Neuron (in vitro differentiated cells): ENCODE data around the gene C12orf57.

Experiments used
- H2AFZ ChIP-seq: one replicate; pipeline ENCODE4 v1.6.1; 2013; ENCODE audit warnings: low read depth, mild to moderate bottlenecking, inconsistent platforms, low read length, moderate library complexity
- H3K27me3 ChIP-seq: one replicate; pipeline ENCODE4 v1.6.1; 2013; ENCODE audit warnings: low read length; ENCODE audit not compliant: insufficient read depth
- H3K36me3 ChIP-seq: one replicate; pipeline ENCODE4 v1.6.1; 2013; ENCODE audit warnings: low read length; ENCODE audit not compliant: insufficient read depth
- H3K4me1 ChIP-seq: one replicate; pipeline ENCODE4 v1.6.1; 2013; ENCODE audit warnings: low read length; ENCODE audit not compliant: insufficient read depth
- H3K4me3 ChIP-seq: 2 replicates; pipeline ENCODE4 v1.5.1; 2013; ENCODE audit warnings: mild to moderate bottlenecking, low read length, moderate library complexity
- H3K9me3 ChIP-seq: one replicate; pipeline ENCODE4 v1.6.1; 2013; ENCODE audit warnings: low read length

The C12orf57 gene

DNA sequence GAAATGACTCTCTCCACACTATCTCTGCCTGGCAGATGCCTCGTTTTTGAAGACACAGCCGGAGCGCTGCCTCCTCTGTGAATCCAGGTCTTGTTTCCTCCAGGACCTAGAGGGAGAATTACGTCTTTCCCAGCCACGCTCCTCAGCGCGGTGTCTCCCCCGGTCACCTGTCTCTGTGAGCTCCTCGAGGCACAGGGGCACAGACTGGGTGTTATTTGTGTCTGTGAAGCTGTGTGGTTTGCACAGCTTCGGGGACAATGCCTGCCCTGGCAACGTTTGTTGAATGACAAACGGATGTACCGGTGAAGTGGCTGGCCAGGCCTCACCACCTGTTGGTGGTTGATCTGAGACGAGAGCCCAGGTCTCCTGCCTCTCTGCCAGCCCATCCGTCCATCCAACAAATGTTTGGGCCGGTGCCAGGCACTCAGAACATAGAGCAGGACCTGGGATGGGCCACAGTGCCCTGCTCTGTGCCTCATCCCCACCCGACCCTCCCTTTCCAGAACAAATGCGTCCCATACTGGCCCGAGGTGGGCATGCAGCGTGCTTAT, 13.4 kb downstream of the C12orf57 start:
- Histone ChIP-seq H3K4me1 (peaks cover 3% of the 10 kb centered on the region), H3K4me3 (no peak overlapping the region), H2AFZ (no peak overlapping the region), H3K27me3 (no peaks in the 10 kb centered on the region), H3K9me3 (no peaks in the 10 kb centered on the region), H3K36me3 (no peaks in the 10 kb centered on the region)

DNA sequence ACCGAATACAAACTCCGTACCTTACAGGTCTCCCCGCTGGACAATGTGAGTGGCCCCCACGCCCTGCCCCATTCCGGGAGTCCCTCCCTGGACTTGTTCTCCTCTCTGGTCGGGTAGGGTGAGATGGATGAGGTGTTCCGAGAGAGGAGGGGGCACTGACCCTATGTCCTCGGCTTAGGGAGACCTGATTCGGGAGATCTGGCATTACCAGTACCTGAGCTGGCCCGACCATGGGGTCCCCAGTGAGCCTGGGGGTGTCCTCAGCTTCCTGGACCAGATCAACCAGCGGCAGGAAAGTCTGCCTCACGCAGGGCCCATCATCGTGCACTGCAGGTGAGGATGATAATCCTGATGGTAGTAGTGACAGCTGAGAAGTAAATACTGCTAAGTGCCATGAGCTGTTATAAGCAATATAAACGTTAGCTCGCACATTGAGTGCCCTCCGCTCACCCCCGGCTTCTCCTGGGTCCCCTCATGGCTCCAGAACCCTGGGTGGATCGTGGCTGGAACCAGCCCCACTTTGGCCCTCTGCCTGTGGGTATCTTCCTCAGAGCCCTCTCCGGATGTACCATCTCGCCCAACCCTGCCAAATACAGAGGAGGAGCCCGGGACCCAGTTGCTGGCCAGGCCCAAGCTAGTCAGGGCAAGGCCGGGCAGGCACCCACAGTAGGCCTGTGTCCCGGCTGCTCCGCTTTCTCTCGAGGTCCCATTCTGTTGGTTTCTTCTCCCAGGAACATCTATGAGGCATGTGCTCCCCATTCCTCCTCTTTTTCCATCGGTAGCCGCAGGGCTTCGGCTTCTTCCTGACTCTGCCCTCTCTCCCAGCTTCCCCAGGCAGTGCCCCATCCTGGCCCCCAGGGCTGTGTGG, 14.2 kb downstream of the C12orf57 start:
- Histone ChIP-seq H3K4me1 (peaks cover 3% of the 10 kb centered on the region), H3K36me3 (no peaks in the 10 kb centered on the region), H3K4me3 (no peak overlapping the region), H3K9me3 (no peaks in the 10 kb centered on the region), H3K27me3 (no peaks in the 10 kb centered on the region), H2AFZ (no peak overlapping the region)

DNA sequence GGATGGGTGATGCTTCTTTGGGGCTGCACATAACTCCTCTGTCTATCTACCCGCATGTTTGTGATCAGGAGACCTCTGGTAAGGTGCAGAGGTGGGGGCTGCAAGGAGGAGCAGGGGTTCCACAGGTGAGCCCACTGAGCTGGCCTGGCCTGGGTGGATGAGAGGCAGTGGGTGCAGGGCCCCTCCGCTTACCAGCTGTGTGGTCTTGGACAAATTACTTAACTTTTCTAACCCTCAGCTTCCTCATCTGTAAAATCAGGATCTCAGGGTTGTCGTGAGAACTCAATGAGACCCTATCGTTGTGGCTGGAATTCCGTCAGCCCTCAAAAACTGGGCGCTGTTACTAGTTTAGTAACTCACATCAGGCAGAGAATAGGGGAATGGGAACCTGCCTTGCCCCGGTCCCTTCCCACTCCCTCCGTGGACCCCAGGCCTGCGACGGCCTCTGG, 14.8 kb downstream of the C12orf57 start:
- H3K36me3 ChIP-seq: no peaks in the 10 kb centered on the region
- H3K9me3 ChIP-seq: no peaks in the 10 kb centered on the region
- no peak overlapping the region for H2AFZ ChIP-seq
- no peaks in the 10 kb centered on the region for H3K27me3 ChIP-seq
- H3K4me1 ChIP-seq: no peaks in the 10 kb centered on the region
- no peak overlapping the region for H3K4me3 ChIP-seq

DNA sequence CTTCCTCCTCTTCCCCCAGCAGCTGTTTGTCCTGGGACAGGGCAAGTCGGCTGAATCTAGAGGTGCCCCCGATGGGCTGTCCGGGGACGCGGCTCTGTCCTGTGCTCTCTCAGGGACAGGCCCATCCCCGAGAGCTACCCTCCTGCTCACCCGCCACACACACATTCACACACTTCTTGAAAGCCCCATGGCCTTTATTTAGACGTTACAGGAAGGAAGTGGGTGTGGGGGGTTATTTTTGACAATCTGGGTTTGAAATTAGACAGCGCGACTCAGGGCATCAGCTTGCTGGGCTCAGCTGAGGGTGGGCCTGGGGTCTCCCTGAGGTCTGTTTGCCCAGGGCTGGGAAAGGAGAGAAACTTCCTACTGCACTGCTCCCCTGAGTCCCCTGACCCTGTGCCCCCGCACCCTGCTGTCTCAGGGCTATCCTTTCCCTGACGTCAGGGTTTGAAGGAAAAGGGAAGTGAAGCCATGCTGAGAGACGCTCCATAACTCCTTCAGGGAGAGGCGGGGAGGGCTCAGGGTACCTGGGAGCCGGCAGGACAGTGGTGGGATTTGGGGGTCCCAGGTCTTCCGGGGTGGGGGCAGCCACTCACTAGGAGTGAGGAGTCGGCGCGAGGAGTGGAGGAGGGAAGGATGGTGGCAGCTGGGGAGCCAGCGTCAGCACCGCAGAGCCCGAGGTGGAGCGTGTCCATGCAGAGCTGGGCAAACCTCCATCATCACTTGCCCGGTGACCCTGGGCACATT, 15.4 kb downstream of the C12orf57 start:
- H3K4me3 ChIP-seq: no peak overlapping the region
- H3K36me3 ChIP-seq: no peaks in the 10 kb centered on the region
- H3K27me3 ChIP-seq: no peaks in the 10 kb centered on the region
- no peaks in the 10 kb centered on the region for H3K9me3 ChIP-seq
- H2AFZ ChIP-seq: no peak overlapping the region
- H3K4me1 ChIP-seq: no peaks in the 10 kb centered on the region

DNA sequence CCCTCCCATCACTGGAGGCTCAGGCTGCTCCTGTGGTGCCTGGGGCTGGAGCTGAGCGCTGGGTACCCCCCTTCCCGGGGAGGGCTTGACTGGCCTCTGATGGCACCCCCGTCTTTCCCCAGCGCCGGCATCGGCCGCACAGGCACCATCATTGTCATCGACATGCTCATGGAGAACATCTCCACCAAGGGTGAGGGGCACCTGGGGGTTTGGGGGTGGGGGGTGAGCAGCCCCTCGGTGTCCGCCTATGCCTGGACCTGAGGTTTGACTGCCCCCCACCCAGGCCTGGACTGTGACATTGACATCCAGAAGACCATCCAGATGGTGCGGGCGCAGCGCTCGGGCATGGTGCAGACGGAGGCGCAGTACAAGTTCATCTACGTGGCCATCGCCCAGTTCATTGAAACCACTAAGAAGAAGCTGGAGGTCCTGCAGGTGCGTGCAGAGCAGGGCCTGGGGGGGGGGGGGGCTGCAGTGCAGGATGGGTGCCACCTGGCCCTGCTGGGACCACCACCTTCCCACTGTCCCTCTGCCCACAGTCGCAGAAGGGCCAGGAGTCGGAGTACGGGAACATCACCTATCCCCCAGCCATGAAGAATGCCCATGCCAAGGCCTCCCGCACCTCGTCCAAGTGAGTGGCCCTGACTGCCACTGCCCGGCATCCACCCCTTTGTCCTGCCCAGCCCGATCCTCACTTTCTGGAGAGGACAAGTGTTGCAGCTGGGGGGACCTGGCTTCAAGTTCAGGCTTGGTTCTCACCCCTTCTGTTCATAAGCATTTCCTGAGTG, 16.2 kb downstream of the C12orf57 start:
- Histone ChIP-seq H3K36me3 (peaks cover 4% of the 10 kb centered on the region), H3K4me3 (no peak overlapping the region), H3K4me1 (no peaks in the 10 kb centered on the region), H3K9me3 (no peaks in the 10 kb centered on the region), H2AFZ (no peak overlapping the region), H3K27me3 (no peaks in the 10 kb centered on the region)

DNA sequence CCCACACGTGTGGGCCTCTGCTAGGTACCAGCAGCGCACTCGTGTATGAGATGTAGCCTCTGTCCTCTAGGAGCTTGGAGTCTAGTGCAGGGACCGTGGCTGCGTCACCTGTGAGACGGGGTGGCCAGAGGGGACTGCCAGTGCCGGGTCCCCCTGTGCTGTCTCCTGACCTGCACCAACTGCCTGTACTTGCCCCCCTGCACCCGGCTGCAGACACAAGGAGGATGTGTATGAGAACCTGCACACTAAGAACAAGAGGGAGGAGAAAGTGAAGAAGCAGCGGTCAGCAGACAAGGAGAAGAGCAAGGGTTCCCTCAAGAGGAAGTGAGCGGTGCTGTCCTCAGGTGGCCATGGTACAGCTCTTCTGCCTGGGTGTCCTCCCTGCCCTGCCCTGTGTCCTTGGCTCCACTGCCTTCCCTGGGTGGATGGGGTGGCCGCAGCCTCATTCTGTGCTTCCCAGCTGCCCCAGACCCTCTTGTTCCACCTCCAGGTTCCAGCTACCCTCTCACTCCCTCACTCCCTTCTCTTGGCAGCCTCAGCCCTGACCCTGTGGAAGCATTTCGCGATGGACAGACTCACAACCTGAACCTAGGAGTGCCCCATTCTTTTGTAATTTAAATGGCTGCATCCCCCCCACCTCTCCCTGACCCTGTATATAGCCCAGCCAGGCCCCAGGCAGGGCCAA, 16.9 kb downstream of the C12orf57 start:
- H3K4me1 ChIP-seq: no peaks in the 10 kb centered on the region
- H3K36me3 ChIP-seq: peaks cover 11% of the 10 kb centered on the region
- H3K9me3 ChIP-seq: no peaks in the 10 kb centered on the region
- H3K4me3 ChIP-seq: no peak overlapping the region
- no peaks in the 10 kb centered on the region for H3K27me3 ChIP-seq
- no peak overlapping the region for H2AFZ ChIP-seq

DNA sequence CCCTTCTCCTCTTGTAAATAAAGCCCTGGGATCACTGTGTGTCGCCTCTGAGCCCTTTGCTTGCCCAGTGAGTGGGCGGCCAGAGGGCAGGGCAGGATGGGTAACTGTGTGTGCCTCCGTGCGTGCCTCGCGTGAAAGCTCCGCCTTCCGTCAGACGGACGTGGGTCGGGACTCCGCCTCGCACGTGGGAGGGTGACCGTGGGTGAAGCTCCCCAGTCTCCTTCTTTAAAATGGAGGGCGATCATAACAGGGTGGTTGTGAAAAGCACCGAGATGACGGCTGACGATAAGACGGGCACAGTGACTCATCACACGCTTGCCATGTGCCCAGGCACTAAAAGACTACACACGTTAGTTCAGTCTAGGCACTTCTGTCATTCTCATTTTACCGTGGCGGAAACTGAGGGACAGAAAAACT, 17.5 kb downstream of the C12orf57 start:
- Histone ChIP-seq H2AFZ (no peak overlapping the region), H3K27me3 (no peaks in the 10 kb centered on the region), H3K4me3 (no peak overlapping the region), H3K4me1 (no peaks in the 10 kb centered on the region), H3K36me3 (peaks cover 16% of the 10 kb centered on the region), H3K9me3 (no peaks in the 10 kb centered on the region)

DNA sequence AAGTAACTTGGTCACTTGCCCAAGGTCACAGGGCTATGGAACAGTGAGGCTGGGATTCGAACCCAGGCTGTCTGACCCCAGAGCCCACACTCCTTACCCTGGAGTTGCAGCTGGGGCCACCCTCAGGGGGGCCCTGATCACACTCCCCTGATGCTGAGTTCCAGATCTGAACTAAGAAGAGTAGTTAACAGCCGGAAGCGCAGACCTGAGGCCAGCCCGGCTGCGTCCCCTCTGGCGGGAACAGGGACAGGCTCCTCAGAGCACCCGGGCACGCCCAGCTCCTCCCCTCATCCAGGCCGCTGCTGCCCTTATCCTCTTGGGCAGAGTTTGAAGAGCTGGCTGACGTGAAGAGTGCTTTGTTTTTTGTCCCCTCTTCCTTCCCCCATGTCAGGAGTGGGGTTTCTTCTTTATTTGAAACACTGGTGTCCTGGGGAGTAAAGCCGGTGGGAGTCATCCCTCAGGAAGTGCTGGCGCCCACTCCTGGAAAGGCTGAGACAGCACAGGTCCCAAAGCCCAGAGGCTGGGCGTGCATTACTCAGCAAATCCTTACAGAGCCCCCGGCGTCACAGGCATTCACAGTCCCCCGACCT, 18.0 kb downstream of the C12orf57 start:
- H3K9me3 ChIP-seq: no peaks in the 10 kb centered on the region
- no peak overlapping the region for H3K4me3 ChIP-seq
- H3K36me3 ChIP-seq: peaks cover 20% of the 10 kb centered on the region
- peak overlapping the region; percentile 55 for H2AFZ ChIP-seq
- no peaks in the 10 kb centered on the region for H3K27me3 ChIP-seq
- no peaks in the 10 kb centered on the region for H3K4me1 ChIP-seq

DNA sequence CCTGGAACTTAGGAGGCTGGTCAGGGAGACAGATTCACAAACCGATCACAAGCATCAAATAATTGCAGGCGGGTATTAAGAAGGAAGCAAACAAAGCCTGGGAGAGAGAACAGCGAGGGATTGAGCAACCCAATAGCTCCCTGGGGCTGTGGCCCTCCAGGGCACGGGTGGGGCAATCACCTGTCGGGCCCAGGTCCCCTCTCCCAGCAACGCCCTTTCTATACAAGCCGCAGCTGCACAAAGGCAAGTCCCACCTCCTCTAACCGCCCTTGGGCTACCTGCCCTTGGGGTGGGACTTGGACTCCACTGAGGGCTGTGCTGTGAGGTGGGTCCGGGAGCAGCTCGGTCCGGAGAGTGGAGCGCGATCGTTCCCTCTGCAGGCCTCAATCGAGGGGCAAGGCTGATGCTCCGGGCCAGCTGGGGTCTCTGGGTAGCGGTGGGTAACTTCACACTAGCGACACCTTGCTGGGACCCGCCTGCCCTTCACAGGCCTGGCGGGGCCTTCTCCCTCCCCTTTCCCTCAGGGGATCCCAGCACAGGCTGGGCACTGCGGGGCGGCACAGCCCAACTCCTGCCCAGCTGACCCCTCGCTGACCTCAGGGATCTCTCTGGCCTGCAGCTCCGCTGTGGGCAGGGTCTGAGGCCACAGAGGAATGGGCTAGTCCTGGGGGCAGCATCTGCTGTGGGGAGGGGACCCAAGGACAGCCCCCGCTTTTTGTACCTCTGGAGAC, 18.6 kb downstream of the C12orf57 start:
- H3K27me3 ChIP-seq: no peaks in the 10 kb centered on the region
- no peak overlapping the region for H3K4me3 ChIP-seq
- peak overlapping the region; percentile 55 for H2AFZ ChIP-seq
- H3K36me3 ChIP-seq: peaks cover 26% of the 10 kb centered on the region
- no peaks in the 10 kb centered on the region for H3K4me1 ChIP-seq
- no peaks in the 10 kb centered on the region for H3K9me3 ChIP-seq

DNA sequence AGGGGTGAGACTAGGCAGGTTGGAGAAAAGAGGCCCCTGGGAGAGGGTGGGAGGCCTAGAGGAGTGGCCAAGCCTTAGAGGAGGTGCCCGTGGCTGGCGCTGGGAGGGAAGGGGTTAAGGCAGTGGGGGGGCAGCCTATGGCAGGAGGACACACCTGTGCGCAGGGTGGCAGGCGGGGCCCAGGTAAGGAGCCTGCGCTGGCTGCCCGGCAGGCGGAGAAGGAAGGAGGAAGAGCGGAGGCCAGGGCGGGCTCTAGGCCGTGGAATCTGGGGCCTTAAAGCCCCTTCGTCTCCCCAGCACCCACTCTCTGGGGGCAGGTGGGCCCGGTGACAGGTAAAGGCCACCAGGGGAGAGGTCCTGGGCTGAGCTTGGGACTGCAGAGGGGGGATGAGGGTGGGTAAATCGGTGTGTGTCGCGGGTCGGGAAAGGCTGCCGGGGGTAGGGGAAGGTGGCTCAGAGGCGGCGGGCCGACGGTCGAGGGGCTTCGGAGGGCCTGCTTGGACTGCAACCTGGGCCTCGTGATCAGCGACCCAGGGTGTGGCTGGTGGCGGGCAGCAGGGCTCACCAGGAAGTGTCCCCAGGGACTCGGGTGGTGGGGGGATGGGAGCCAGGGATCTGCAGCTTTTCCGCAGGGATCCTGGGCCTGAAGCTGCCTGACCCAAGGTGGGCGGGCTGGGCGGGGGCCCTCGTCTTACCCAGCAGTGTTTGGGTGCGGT, 19.4 kb downstream of the C12orf57 start:
- Histone ChIP-seq H3K4me1 (no peaks in the 10 kb centered on the region), H3K9me3 (no peaks in the 10 kb centered on the region), H2AFZ (no peak overlapping the region), H3K27me3 (no peaks in the 10 kb centered on the region), H3K4me3 (no peak overlapping the region), H3K36me3 (peaks cover 33% of the 10 kb centered on the region)

DNA sequence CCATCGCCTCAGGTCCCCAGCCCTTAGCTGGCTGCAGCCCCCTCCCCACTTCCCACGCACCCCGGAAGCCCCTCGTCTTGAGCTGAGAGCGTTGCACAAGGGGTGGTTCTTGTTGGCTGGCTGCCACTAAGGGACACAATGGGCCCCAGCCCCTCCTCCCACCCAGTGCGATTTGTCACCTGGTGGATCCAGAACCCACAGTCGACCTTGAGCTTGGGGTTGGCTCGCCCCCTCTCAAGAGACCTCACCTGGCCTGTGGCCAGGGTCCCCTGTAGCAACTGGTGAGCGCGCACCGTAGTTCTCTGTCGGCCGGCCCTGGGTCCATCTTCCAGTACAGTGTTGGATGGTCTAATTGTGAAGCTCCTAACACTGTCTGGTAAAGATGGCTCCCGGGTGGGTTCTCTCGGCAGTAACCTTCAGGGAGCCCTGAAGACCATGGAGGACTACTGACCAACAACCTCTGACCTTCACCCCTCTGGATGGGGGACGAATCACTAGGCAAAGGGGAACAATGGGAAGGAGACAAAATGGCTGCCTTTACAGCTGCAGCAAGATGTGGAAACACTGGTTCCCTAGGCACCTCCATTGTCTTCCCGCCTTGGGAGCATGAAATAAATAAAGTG, 20.1 kb downstream of the C12orf57 start:
- H3K9me3 ChIP-seq: no peaks in the 10 kb centered on the region
- H3K4me1 ChIP-seq: peaks cover 4% of the 10 kb centered on the region
- peaks cover 41% of the 10 kb centered on the region for H3K36me3 ChIP-seq
- H3K4me3 ChIP-seq: no peak overlapping the region
- no peaks in the 10 kb centered on the region for H3K27me3 ChIP-seq
- no peak overlapping the region for H2AFZ ChIP-seq
